Epithelial cell of esophagus (primary cell): ENCODE measurements around the gene PCYOX1L.

ENCODE experiments used
- DNase-seq: peaks from one replicate; pipeline ENCODE4 v3.0.0; 2010; ENCODE audit warnings: low read depth
- H3K4me3 ChIP-seq: 2 replicates; pipeline ENCODE4 v1.5.1; 2011; ENCODE audit warnings: mild to moderate bottlenecking, low read length, control low read depth
- CTCF ChIP-seq: IDR thresholded peaks from 2 replicates; pipeline ENCODE4 v1.5.1; 2011; ENCODE audit warnings: low read depth, mild to moderate bottlenecking, low read length, control low read depth, inconsistent platforms; ENCODE audit not compliant: insufficient read depth; ENCODE audit errors: missing control alignments

Gene PCYOX1L

DNA sequence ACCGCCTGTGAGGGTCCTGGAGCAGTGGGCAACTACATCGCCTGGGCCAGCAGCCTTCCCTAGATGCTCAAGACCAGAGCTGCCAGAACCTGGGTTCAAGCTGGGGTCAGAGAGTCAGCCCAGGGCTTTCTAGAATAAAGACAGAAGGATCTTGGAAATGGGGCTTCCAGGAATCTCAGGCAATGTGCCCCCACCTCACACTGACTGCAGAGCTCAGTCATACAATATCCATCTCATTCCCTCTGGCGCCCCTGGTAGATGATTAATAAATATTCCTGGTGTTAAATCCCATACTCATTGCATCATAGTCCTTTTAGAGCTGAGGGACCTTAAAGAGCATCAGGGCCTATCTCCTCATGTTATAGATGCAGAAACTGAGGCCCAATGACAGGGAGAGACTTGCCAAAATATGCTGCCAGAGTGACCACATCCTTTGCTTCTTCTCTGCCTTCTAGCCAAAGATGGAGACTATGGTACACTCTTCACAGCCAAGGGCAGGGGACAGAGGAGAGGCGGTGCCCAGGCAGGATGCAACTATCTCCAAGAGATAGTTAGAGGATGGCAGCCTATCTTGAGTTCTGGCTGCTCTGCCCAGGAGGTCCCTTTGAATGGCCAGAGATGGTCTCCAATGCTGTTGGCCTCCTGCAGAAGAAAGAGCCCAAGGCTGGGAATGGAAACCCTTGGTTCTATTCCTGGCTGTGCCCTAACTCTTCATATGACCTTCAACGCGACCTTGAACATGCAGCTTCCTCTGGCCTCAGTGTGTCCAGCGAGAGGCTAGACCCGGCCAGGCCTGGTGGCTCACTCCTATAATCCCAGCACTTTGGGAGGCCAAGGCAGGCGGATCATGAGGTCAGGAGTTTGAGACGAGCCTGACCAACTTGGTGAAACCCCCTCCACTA is 57.5 kb downstream of the PCYOX1L start:
- no peak overlapping the region for H3K4me3 ChIP-seq
- DNase-seq = no peak
- TF ChIP-seq CTCF = no peak

GRCh38 chr5:149416987-149417710 is 59.3 kb downstream of the PCYOX1L start:
- no peak for TF ChIP-seq CTCF
- no peak for DNase-seq
- H3K4me3 ChIP-seq = no peak overlapping the region

- TF ChIP-seq CTCF = no peak
- no peak for DNase-seq
- H3K4me3 ChIP-seq = no peak overlapping the region
Observed at GRCh38 chr5:149417711-149418368, 60.0 kb downstream of the PCYOX1L start.

DNA sequence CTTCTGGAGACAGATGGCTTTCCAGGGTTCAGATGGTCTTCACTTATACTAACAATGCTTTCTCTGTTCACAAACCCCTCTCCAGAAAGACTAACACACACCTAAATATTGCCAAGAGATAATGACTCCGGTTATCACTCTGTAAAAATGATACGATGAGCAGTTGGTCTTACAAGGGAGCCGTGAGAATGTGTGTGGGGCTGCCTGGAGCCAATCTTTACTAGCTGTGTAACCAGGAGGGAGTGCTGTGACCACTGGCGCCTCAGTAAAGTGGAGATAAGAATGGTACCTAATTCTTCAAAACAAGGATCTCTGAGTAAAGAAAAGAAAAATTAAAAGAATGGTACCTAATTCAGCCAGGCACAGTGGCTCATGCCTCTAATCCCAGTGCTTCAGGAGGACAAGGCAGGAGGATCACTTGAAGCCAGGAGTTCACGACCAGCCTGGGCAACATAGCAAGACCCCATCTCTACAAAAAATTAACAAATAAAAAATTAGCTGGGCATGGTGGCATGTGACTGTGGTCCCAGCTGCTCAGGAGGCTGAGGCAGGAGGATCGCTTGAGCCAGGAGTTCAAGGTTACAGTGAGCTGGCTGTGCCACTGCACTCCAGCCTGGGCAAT is 61.2 kb downstream of the PCYOX1L start:
- H3K4me3 ChIP-seq = no peak overlapping the region
- DNase-seq = no peak
- TF ChIP-seq CTCF = no peak
